ENCODE measurements around the gene LIPI.
"Not testable (repeated sequence)": the region's sequence is repeated elsewhere in the genome, so short reads cannot be mapped to it uniquely, and the experiment has no call there.

LIPI gene

DNA sequence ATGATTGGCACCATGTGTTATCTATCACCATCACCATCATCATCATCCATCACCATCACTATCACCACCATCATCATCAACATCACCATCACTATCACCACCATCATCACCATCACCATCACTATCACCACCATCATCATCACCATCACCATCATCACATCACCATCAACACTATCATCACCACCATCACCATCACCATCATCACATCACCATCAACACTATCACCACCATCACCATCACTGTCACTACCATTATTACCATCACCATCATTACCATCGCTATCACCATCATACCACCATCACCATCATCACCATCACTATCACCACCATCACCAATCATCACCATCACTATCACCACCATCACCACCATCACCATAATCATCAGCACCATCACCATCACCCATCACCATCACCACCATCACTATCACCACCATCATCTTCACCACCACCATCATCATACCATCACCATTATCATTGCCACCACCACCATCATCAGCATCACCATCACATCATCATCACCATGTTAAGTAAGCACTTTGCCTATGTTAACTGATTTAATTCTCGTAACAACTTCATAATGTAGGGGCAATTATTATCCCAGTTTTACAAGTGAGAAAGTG is 112.8 kb downstream of the LIPI start:
- TF ChIP-seq, protein P1, sequence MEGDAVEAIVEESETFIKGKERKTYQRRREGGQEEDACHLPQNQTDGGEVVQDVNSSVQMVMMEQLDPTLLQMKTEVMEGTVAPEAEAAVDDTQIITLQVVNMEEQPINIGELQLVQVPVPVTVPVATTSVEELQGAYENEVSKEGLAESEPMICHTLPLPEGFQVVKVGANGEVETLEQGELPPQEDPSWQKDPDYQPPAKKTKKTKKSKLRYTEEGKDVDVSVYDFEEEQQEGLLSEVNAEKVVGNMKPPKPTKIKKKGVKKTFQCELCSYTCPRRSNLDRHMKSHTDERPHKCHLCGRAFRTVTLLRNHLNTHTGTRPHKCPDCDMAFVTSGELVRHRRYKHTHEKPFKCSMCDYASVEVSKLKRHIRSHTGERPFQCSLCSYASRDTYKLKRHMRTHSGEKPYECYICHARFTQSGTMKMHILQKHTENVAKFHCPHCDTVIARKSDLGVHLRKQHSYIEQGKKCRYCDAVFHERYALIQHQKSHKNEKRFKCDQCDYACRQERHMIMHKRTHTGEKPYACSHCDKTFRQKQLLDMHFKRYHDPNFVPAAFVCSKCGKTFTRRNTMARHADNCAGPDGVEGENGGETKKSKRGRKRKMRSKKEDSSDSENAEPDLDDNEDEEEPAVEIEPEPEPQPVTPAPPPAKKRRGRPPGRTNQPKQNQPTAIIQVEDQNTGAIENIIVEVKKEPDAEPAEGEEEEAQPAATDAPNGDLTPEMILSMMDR (IDR thresholded peaks at IDR 0.05; ENCODE audit: control insufficient read depth, insufficient read depth, low read depth, low read length, missing control alignments): no peak

GRCh38 chr21:14096577-14096976 is 114.2 kb downstream of the LIPI start:
- no peak for DNase-seq (ENCODE audit: low read depth)
- TF ChIP-seq, protein P1 (IDR thresholded peaks at IDR 0.05; ENCODE audit: control insufficient read depth, insufficient read depth, low read depth, low read length, missing control alignments): no peak
- H3K4me3 ChIP-seq (ENCODE audit: control insufficient read depth, low read depth, low read length): no peak overlapping the region

More for the DNA sequence above, 112.8 kb downstream of the LIPI start:
- H3K4me3 ChIP-seq (ENCODE audit: control insufficient read depth, low read depth, low read length): no peak overlapping the region
- no peak for DNase-seq (ENCODE audit: low read depth)

- H3K4me3 ChIP-seq (ENCODE audit: control insufficient read depth, low read depth, low read length): no peak overlapping the region
- no peak for DNase-seq (ENCODE audit: low read depth)
- TF ChIP-seq, protein P1 (IDR thresholded peaks at IDR 0.05; ENCODE audit: control insufficient read depth, insufficient read depth, low read depth, low read length, missing control alignments): no peak
These were observed 114.6 kb downstream of the LIPI start for GRCh38 chr21:14096172-14096571.

DNA sequence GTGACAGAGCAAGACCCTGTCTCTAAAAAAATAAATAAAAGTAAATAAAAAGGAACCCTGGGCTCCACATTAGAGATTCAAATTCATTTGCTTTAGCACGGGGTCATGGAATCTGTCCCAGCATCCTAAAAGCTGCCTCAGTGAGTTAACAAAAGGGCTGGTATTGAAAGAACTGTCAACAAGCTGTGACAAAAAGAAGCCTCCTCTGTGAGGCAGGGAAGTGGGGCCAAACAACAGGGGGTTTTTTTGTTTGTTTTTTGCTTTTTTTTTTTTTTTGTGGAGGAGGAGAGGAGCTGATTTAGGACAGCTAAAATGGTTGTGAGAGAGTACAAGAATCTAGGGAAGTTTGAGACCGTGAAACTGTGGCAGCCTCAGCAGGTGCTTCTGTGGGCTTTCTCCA is 115.7 kb downstream of the LIPI start:
- no peak for DNase-seq (ENCODE audit: low read depth)
- TF ChIP-seq, protein P1 (IDR thresholded peaks at IDR 0.05; ENCODE audit: control insufficient read depth, insufficient read depth, low read depth, low read length, missing control alignments): no peak
- no peak overlapping the region for H3K4me3 ChIP-seq (ENCODE audit: control insufficient read depth, low read depth, low read length)

GRCh38 chr21:14092834-14093560 is 117.8 kb downstream of the LIPI start:
- no peak for DNase-seq (ENCODE audit: low read depth)
- TF ChIP-seq, protein P1 (IDR thresholded peaks at IDR 0.05; ENCODE audit: control insufficient read depth, insufficient read depth, low read depth, low read length, missing control alignments): no peak
- H3K4me3 ChIP-seq (ENCODE audit: control insufficient read depth, low read depth, low read length): no peak overlapping the region

GRCh38 chr21:14090184-14090583 is 120.6 kb downstream of the LIPI start:
- DNase-seq (ENCODE audit: low read depth): not testable (repeated sequence)

GRCh38 chr21:14088391-14088790 is 122.4 kb downstream of the LIPI start:
- DNase-seq (ENCODE audit: low read depth): no peak
- TF ChIP-seq, protein P1 (IDR thresholded peaks at IDR 0.05; ENCODE audit: control insufficient read depth, insufficient read depth, low read depth, low read length, missing control alignments): no peak
- H3K4me3 ChIP-seq (ENCODE audit: control insufficient read depth, low read depth, low read length): no peak overlapping the region

More at GRCh38 chr21:14090184-14090583, 120.6 kb downstream of the LIPI start:
- H3K4me3 ChIP-seq (ENCODE audit: control insufficient read depth, low read depth, low read length): not testable (repeated sequence)

Measured in AG09309 (cell line).